GM23338 (cell line): ENCODE measurements around the gene PCED1A.

ENCODE experiments used
- CTCF ChIP-seq, 2 experiments: fragments of 200-600 bp in 1 of 2; sonication (generic) in 1 of 2; conservative IDR thresholded peaks; 2 replicates each; pipeline versions ENCODE4 v1.5.1 to v1.6.1; 2016 to 2017; ENCODE audit warnings: antibody characterized with exemption in 2 of 2, low read depth in 2 of 2, mild to moderate bottlenecking in 2 of 2, moderate library complexity in 1 of 2
- EZH2phosphoT487 ChIP-seq: fragments of 200-600 bp; sonication (generic); IDR thresholded peaks from one replicate; pipeline ENCODE4 v1.8.1; 2018; ENCODE audit warnings: antibody characterized with exemption; ENCODE audit not compliant: unreplicated experiment
- ZNF114 ChIP-seq: fragments of 250-450 bp; sonication (Bioruptor Pico); IDR thresholded peaks from 2 replicates; pipeline ENCODE4 v1.5.0; 2020; ENCODE audit warnings: mild to moderate bottlenecking, moderate library complexity

GRCh38 chr20:2834401-2835110 lies 5.9 kb downstream of the PCED1A start:
- TF ChIP-seq CTCF (conservative IDR thresholded peaks at IDR 0.05; ENCODE audit: low read depth in 2 of 2) (no peak), EZH2phosphoT487 (no peak), ZNF114 (no peak)
